H1 (cell line): ENCODE results near the gene PEX5L. TPM values are rescaled to one million over a fixed set of nuclear protein-coding genes. Genes with fewer than 3 reads are reported as not detected.

Experiments
- CTCF ChIA-PET: fragments of 300-600 bp; sonication (Branson Sonifier 250); formaldehyde crosslinking; loops from one replicate; lab custom pipeline; 2021; ENCODE audit not compliant: partially characterized antibody; lab: Charles Lee
- POLR2A ChIA-PET: fragments of 300-600 bp; sonication (Branson Sonifier 250); formaldehyde crosslinking; loops from one replicate; lab custom pipeline; 2021; ENCODE audit warnings: inconsistent platforms; ENCODE audit not compliant: partially characterized antibody; lab: Charles Lee
- DNase-seq, 2 experiments: peaks; one replicate each; pipeline versions ENCODE4 v3.0.0 to v3.0.0-alpha.2; 2010 to 2022; ENCODE audit warnings: low spot score in 2 of 2, low read depth in 1 of 2, mixed read lengths in 1 of 2
- FAIRE-seq: peaks from 2 replicates; lab custom pipeline; 2011; peaks lifted over from hg19 to GRCh38; lab: Jason Lieb, UNC
- H2AFZ ChIP-seq: 2 replicates; pipeline ENCODE4 v1.8.1; 2012; ENCODE audit warnings: low read length, inconsistent platforms
- H2AK5ac ChIP-seq: 2 replicates; pipeline ENCODE4 v1.6.1; 2013; ENCODE audit warnings: low read depth, low read length
- H2BK120ac ChIP-seq: replicated peaks from 2 replicates; pipeline ENCODE3; 2013; ENCODE audit warnings: low read depth, low read length, inconsistent platforms
- H2BK12ac ChIP-seq: 2 replicates; pipeline ENCODE4 v1.6.1; 2013; ENCODE audit warnings: low read depth, low read length
- H2BK15ac ChIP-seq: 2 replicates; pipeline ENCODE4 v1.6.1; 2013; ENCODE audit warnings: low read length
- H2BK20ac ChIP-seq: 2 replicates; pipeline ENCODE4 v1.6.1; 2013; ENCODE audit warnings: low read length
- H2BK5ac ChIP-seq: 2 replicates; pipeline ENCODE4 v1.6.1; 2013; ENCODE audit warnings: low read depth, low read length
- H3K14ac ChIP-seq: 2 replicates; pipeline ENCODE4 v1.6.1; 2013; ENCODE audit warnings: inconsistent platforms; ENCODE audit not compliant: insufficient read length
- H3K18ac ChIP-seq: 2 replicates; pipeline ENCODE4 v1.6.1; 2013; ENCODE audit warnings: low read length; ENCODE audit errors: extremely low read depth
- H3K23ac ChIP-seq: 2 replicates; pipeline ENCODE4 v1.6.1; 2013; ENCODE audit warnings: inconsistent platforms; ENCODE audit not compliant: insufficient read length
- H3K23me2 ChIP-seq: 2 replicates; pipeline ENCODE4 v1.6.1; 2013; ENCODE audit warnings: low read depth, low read length
- H3K27ac ChIP-seq: 2 replicates; pipeline ENCODE4 v1.6.1; 2011; ENCODE audit warnings: low read depth, low read length, inconsistent platforms
- H3K27me3 ChIP-seq, 4 experiments: replicated peaks in 1 of 4; 1 replicate in 1 of 4; 2 replicates in 3 of 4; pipeline versions ENCODE4 v1.6.1 to v1.8.1; 2011 to 2013; ENCODE audit warnings: low read length in 3 of 4, mild to moderate bottlenecking in 3 of 4, inconsistent platforms in 2 of 4, mixed read lengths in 2 of 4, moderate library complexity in 1 of 4; ENCODE audit not compliant: control insufficient read depth in 3 of 4, insufficient read depth in 3 of 4; ENCODE audit errors: extremely low read depth in 1 of 4
- H3K36me3 ChIP-seq, 4 experiments: 2 replicates each; pipeline versions ENCODE4 v1.6.1 to v1.8.1; 2011 to 2013; ENCODE audit warnings: mild to moderate bottlenecking in 4 of 4, low read length in 3 of 4, moderate library complexity in 2 of 4, control low read depth in 1 of 4, inconsistent platforms in 1 of 4; ENCODE audit not compliant: insufficient read depth in 4 of 4, control insufficient read depth in 2 of 4
- H3K4ac ChIP-seq: replicated peaks from 2 replicates; pipeline ENCODE3; 2013; ENCODE audit warnings: low read length, low read depth, mixed read lengths, inconsistent platforms; ENCODE audit not compliant: insufficient read length
- H3K4me1 ChIP-seq, 4 experiments: replicated peaks in 1 of 4; 1 replicate in 1 of 4; 2 replicates in 3 of 4; pipeline versions ENCODE4 v1.6.1 to v1.8.1; 2011 to 2013; ENCODE audit warnings: low read length in 3 of 4, inconsistent platforms in 2 of 4, mixed read lengths in 1 of 4; ENCODE audit not compliant: insufficient read depth in 4 of 4, control insufficient read depth in 3 of 4
- H3K4me2 ChIP-seq, 2 experiments: 2 replicates each; pipeline versions ENCODE4 v1.6.1 to v1.8.1; 2011 to 2013; ENCODE audit warnings: low read depth in 2 of 2, low read length in 2 of 2, control low read depth in 1 of 2, inconsistent platforms in 1 of 2, mild to moderate bottlenecking in 1 of 2; ENCODE audit not compliant: insufficient read depth in 1 of 2
- H3K4me3 ChIP-seq, 4 experiments: fragments of 200-600, 300-600 bp in 1 of 4; sonication (generic), shearing (Covaris generic), sonication (Bioruptor Twin) in 1 of 4; 2 replicates each; pipeline versions ENCODE4 v1.5.1 to v1.8.1; 2011 to 2016; ENCODE audit warnings: low read length in 4 of 4, low read depth in 3 of 4, control low read depth in 2 of 4, inconsistent platforms in 2 of 4, mild to moderate bottlenecking in 2 of 4, mixed read lengths in 1 of 4, moderate library complexity in 1 of 4; ENCODE audit not compliant: insufficient read depth in 2 of 4; ENCODE audit errors: extremely low read depth in 1 of 4
- H3K56ac ChIP-seq: replicated peaks from 2 replicates; pipeline ENCODE3; 2013; ENCODE audit warnings: low read depth, mild to moderate bottlenecking, mixed read lengths, low read length, inconsistent platforms; ENCODE audit not compliant: insufficient read length
- H3K79me1 ChIP-seq: 2 replicates; pipeline ENCODE4 v1.6.1; 2013; ENCODE audit warnings: low read depth, low read length, control low read depth
- H3K79me2 ChIP-seq, 2 experiments: 2 replicates each; pipeline versions ENCODE4 v1.6.1 to v1.8.1; 2012 to 2013; ENCODE audit warnings: low read length in 2 of 2, mild to moderate bottlenecking in 2 of 2, inconsistent platforms in 1 of 2; ENCODE audit not compliant: insufficient read depth in 2 of 2, control insufficient read depth in 1 of 2
- H3K9ac ChIP-seq, 4 experiments: replicated peaks in 1 of 4; 1 replicate in 1 of 4; 2 replicates in 3 of 4; pipeline versions ENCODE4 v1.6.1 to v1.8.1; 2011 to 2013; ENCODE audit warnings: low read depth in 3 of 4, low read length in 3 of 4, control low read depth in 2 of 4, mild to moderate bottlenecking in 2 of 4, moderate library complexity in 2 of 4, inconsistent platforms in 1 of 4; ENCODE audit errors: extremely low read depth in 1 of 4
- H3K9me3 ChIP-seq, 2 experiments: 2 replicates each; pipeline versions ENCODE4 v1.6.1 to v1.8.1; 2012 to 2013; ENCODE audit warnings: mild to moderate bottlenecking in 2 of 2, moderate library complexity in 2 of 2, control low read depth in 1 of 2, inconsistent platforms in 1 of 2, low read depth in 1 of 2, low read length in 1 of 2, mixed read lengths in 1 of 2; ENCODE audit not compliant: insufficient read depth in 2 of 2
- H4K20me1 ChIP-seq, 2 experiments: replicated peaks in 1 of 2; 2 replicates each; pipeline versions ENCODE3 to v1.8.1; 2011 to 2013; ENCODE audit warnings: inconsistent platforms in 2 of 2, low read length in 2 of 2, mild to moderate bottlenecking in 1 of 2; ENCODE audit not compliant: insufficient read depth in 2 of 2, control insufficient read depth in 1 of 2
- H4K5ac ChIP-seq: 2 replicates; pipeline ENCODE4 v1.6.1; 2013; ENCODE audit warnings: low read length, low read depth, mixed read lengths, inconsistent platforms; ENCODE audit not compliant: insufficient read length
- H4K8ac ChIP-seq: 2 replicates; pipeline ENCODE4 v1.8.0; 2013; ENCODE audit warnings: mild to moderate bottlenecking, moderate library complexity, low read length, inconsistent platforms; ENCODE audit not compliant: insufficient read depth; ENCODE audit errors: extremely low read depth
- H4K91ac ChIP-seq: replicated peaks from 2 replicates; pipeline ENCODE3; 2013; ENCODE audit warnings: low read length, mixed read lengths, inconsistent platforms; ENCODE audit not compliant: insufficient read length
- CBX5 ChIP-seq: fragments of 300-800, 300-1000 bp; sonication (generic); IDR thresholded peaks from 2 replicates; pipeline ENCODE4 v1.7.1; 2016; ENCODE audit warnings: antibody characterized with exemption, low read length, low read depth
- CEBPB ChIP-seq: IDR thresholded peaks from 2 replicates; pipeline ENCODE4 v1.6.1; 2012; ENCODE audit warnings: low read depth, low read length
- CREB1 ChIP-seq: IDR thresholded peaks from 2 replicates; pipeline ENCODE4 v1.6.1; 2012; ENCODE audit warnings: inconsistent platforms
- MAFK ChIP-seq: IDR thresholded peaks from 2 replicates; pipeline ENCODE4 v1.6.1; 2012; ENCODE audit warnings: low read depth, mild to moderate bottlenecking, improper control_type of control experiment, low read length
- POLR2A ChIP-seq, 2 experiments: IDR thresholded peaks; 1 replicate in 1 of 2; 2 replicates in 1 of 2; pipeline ENCODE4 v1.6.1; 2011; ENCODE audit warnings: low read depth in 2 of 2, low read length in 2 of 2, mild to moderate bottlenecking in 2 of 2; ENCODE audit errors: control extremely low read depth in 1 of 2
- RAD21 ChIP-seq, 2 experiments: IDR thresholded peaks in 1 of 2; conservative IDR thresholded peaks in 1 of 2; 2 replicates each; pipeline ENCODE4 v1.6.1; 2011; ENCODE audit warnings: low read depth in 2 of 2, low read length in 2 of 2, improper control_type of control experiment in 1 of 2, inconsistent platforms in 1 of 2, mild to moderate bottlenecking in 1 of 2, moderate library complexity in 1 of 2
- RNF2 ChIP-seq: fragments of 200-900, 300-1000 bp; sonication (generic); IDR thresholded peaks from 2 replicates; pipeline ENCODE4 v1.7.1; 2016; ENCODE audit warnings: borderline replicate concordance, low read depth, mild to moderate bottlenecking, antibody characterized with exemption, low read length; ENCODE audit not compliant: poor library complexity, severe bottlenecking; ENCODE audit errors: missing control alignments
- TBP ChIP-seq: IDR thresholded peaks from 2 replicates; pipeline ENCODE4 v1.6.1; 2011; ENCODE audit warnings: low read depth, low read length, improper control_type of control experiment
- WGBS, 2 experiments: shearing (Covaris generic) in 1 of 2; methylation state at CpG; one replicate each; pipeline versions ENCODE4 v1.1.6 to v1.1.7; 2013 to 2015; ENCODE audit warnings: low lambda C conversion rate in 2 of 2, mixed read lengths in 2 of 2, inconsistent platforms in 1 of 2, low coverage in 1 of 2, missing lambda C conversion rate in 1 of 2; ENCODE audit not compliant: insufficient replicate concordance in 2 of 2, insufficient coverage in 1 of 2, insufficient read length in 1 of 2; ENCODE audit errors: extremely low coverage in 1 of 2, missing lambda C conversion rate in 1 of 2; 5-methylcytosine and 5-hydroxymethylcytosine counted together
- polyA plus RNA-seq, 7 experiments: library from polyadenylated mRNA; depleted of rRNA in 3 of 7; stranded (reverse) in 5 of 7; unstranded in 2 of 7; fragments of >200 nt in 5 of 7; fragments of 200-250 nt in 2 of 7; gene quantifications; 1 replicate in 5 of 7; 2 replicates in 1 of 7; 4 replicates in 1 of 7; pipeline versions ENCODE4 v1.2.1 to v1.2.3, GENCODE V29; 2011 to 2013; ENCODE audit warnings: missing spikeins in 2 of 7, mixed read lengths in 2 of 7
- total RNA-seq: library from RNA; stranded (reverse); fragmentation: NEBNext Ultra II Directional; extraction: Animal tissue kit (Norgen Biotek cat#: 25700); gene quantifications from 2 replicates; pipeline ENCODE4 v1.2.1, GENCODE V29; 2021

Gene PEX5L
- total and polyA plus RNA-seq, 2 of the 8 experiments (the other 6 are each of a cell fraction or from before 2014, with no cell fraction given): 0.80 to 4.2 TPM

- H3K4me3 ChIP-seq: no peak overlapping the region
These were observed 63.8 kb downstream of the PEX5L start for GRCh38 chr3:179972881-179973423.

More at GRCh38 chr3:179972881-179973423, 63.8 kb downstream of the PEX5L start:
- DNase-seq (no peak), FAIRE-seq (no peak)
- POLR2A ChIA-PET: interaction anchor here (1.5 kb wide), 1 partner anchor 45 kb away, joined by 4 read pairs; no protein-coding TSS in a partner anchor
- Histone ChIP-seq H2AFZ (no peak overlapping the region), H3K23ac (no peak overlapping the region), H3K79me2 (no peaks in the 10 kb centered on the region), H3K27ac (no peak overlapping the region), H2BK120ac (no peak overlapping the region), H4K20me1 (no peaks in the 10 kb centered on the region), H3K27me3 (no peaks in the 10 kb centered on the region), H3K56ac (no peak overlapping the region), H2BK15ac (no peak overlapping the region), H2BK5ac (no peak overlapping the region), H3K23me2 (no peaks in the 10 kb centered on the region), H4K91ac (no peak overlapping the region), H2BK20ac (no peak overlapping the region), H3K9me3 (no peaks in the 10 kb centered on the region), H2BK12ac (no peak overlapping the region), H3K18ac (no peak overlapping the region), H4K5ac (no peak overlapping the region), H3K4me2 (no peak overlapping the region), H3K14ac (no peak overlapping the region), H3K4ac (no peak overlapping the region), H4K8ac (no peak overlapping the region), H3K9ac (no peak overlapping the region), H2AK5ac (no peak overlapping the region), H3K36me3 (no peaks in the 10 kb centered on the region), H3K4me1 (peaks cover 2 to 6% (median 3%) of the 10 kb centered on the region in 4 experiments; a peak in 3 of 7 replicates), H3K79me1 (no peaks in the 10 kb centered on the region)
- CTCF ChIA-PET: interaction anchor here (0.9 to 1.6 kb wide), 3 partner anchors 15 to 162 kb away, joined by 3 read pairs; no protein-coding TSS in a partner anchor
- 92% methylated on average over 2 of the region's 2 CpGs; no CpG with 5 or more reads in 1 of the 2 experiments for WGBS, 2 experiments
- TF ChIP-seq RAD21 (IDR thresholded peaks at IDR 0.05 in 1 of 2, conservative IDR thresholded peaks at IDR 0.05 in 1 of 2; ENCODE audit: low read depth in 2 of 2, low read length in 2 of 2): no peak
- no peak for TF ChIP-seq TBP
- no peak for TF ChIP-seq CEBPB
- no peak for TF ChIP-seq CREB1
- TF ChIP-seq MAFK: no peak
- TF ChIP-seq CBX5: no peak
- TF ChIP-seq RNF2: no peak
- no peak for TF ChIP-seq POLR2A (IDR thresholded peaks at IDR 0.05; ENCODE audit: control extremely low read depth in 1 of 2, low read depth in 2 of 2, low read length in 2 of 2)
